ENCODE measurements around the gene ZSCAN2. TPM values are rescaled to one million over a fixed set of nuclear protein-coding genes. Genes with fewer than 3 reads are reported as not detected.
"Not testable (repeated sequence)": the region's sequence is repeated elsewhere in the genome, so short reads cannot be mapped to it uniquely, and the experiment has no call there.

ZSCAN2 gene
- total RNA-seq, result 16.0 and 18.7 TPM in 2 replicates

DNA sequence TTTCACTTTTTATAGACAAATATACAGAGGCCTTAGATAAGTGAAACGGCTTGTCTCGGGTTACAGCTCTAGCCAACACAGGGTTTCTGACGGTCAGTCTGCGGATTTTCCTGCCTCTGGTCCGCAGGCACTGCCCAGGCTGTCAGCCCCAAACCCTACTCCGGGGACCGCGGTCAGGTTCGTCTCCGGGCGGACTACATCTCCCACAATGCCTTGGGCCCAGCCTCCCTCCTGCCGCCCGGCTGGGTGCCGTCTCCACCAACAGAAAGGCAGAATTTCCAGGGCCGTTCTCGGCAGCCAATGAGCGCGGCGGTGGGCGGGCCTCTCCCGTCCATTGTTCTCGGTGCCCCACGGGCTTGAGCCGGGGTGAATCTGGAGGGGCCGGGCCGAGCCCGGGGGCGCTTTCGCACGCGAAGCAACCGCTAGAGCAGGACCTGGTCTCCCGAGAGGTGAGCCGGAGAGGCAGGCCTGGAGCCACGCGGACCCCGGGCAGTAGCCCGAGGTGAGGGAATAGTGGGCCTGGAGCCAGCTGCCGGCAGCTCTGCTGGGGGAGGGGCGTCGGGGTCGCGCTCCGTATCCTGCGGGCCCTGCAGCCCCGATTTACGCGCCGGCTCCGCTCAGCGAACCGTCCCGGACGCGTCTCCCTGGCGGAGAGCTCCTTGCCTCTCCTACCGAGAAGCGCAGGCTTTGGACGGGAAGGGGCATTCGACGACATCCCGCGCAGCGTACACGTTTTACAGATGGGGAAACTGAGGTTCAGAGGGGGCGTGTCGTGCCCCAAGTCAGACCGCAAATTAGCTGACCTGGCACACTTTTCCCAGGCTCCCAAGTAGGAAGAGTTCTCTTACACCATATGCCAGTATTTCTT, at the start of gene ZSCAN2:
ZSCAN2 (plus strand) TSS at position 323 of the 868 bp plus-strand sequence. CDS start 2,919 bp downstream, outside the sequence.
- Mint-ChIP-seq H3K4me3 (peak within 1 kb of the TSS; percentile 97), H3K27ac (peak within 1 kb of the TSS; percentile 88), H3K27me3 (no peaks in the 10 kb centered on the region), H3K4me1 (peaks cover 71% of the 10 kb centered on the region), H3K9me3 (no peaks in the 10 kb centered on the region), H3K36me3 (ENCODE audit: low read depth) (peaks cover 24% of the 10 kb centered on the region)
- peak; percentile 94 for ATAC-seq (ENCODE audit: low read depth)
- peak; percentile 86 for DNase-seq
- POLR2A ChIA-PET, result interaction anchor here (0.6 to 3.0 kb wide), 8 partner anchors 13 to 408 kb away, joined by 3 to 22 read pairs (median 5); partner anchors contain the start of genes SEC11A and WDR73
- CTCF ChIA-PET, result no interaction called here
- TF ChIP-seq, protein P1, sequence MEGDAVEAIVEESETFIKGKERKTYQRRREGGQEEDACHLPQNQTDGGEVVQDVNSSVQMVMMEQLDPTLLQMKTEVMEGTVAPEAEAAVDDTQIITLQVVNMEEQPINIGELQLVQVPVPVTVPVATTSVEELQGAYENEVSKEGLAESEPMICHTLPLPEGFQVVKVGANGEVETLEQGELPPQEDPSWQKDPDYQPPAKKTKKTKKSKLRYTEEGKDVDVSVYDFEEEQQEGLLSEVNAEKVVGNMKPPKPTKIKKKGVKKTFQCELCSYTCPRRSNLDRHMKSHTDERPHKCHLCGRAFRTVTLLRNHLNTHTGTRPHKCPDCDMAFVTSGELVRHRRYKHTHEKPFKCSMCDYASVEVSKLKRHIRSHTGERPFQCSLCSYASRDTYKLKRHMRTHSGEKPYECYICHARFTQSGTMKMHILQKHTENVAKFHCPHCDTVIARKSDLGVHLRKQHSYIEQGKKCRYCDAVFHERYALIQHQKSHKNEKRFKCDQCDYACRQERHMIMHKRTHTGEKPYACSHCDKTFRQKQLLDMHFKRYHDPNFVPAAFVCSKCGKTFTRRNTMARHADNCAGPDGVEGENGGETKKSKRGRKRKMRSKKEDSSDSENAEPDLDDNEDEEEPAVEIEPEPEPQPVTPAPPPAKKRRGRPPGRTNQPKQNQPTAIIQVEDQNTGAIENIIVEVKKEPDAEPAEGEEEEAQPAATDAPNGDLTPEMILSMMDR (IDR thresholded peaks at IDR 0.05), result no peak
- intact Hi-C loops (cut with micrococcal nuclease), result loop anchor here (1.0 kb wide), 2 partner anchors 53 to 57 kb away; partner anchors contain the start of genes NMB and WDR73

DNA sequence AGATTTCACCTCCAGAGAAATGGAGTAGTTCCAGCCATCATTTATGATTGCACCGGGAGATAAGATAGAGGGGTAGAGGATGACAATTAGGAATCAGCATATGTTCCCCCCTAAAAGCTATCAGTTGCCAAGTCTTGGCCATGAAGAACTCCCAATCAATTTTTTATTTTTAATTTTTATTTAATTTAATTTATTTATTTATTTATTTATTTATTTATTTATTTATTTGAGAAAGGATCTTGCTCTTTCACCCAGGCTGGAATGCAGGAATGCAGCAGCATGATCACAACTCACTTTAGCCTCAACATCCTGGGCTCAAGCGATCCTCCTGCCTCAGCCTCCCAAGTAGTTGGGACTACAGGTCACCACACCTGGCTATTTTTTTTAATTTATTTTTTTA, 49.2 kb upstream of the ZSCAN2 start:
- H3K9me3 Mint-ChIP-seq; DNase-seq; POLR2A ChIA-PET; H3K36me3 Mint-ChIP-seq (ENCODE audit: low read depth); H3K4me3 Mint-ChIP-seq; H3K27me3 Mint-ChIP-seq; H3K27ac Mint-ChIP-seq; ATAC-seq (ENCODE audit: low read depth); intact Hi-C loops (cut with micrococcal nuclease); CTCF ChIA-PET; H3K4me1 Mint-ChIP-seq: not testable (repeated sequence)

DNA sequence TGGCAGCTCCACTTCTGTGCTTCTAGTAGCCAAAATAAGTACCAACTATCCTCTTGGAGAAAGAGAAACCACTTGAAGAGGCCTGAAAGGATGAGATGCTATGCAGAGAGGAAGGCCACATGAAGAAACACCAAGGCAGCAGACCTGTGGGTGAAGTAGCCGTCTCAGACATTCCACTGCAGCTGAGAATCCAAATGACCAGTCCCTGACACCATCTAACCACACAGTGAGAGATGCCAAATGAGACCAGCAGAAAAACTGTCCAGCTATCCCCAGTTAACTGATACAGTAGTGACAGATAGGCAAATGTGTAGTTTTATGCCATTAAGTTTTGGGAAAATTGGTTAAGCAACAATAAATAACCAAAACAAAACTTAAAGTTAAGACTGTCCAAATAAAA, 47.9 kb upstream of the ZSCAN2 start:
- H3K4me3 Mint-ChIP-seq, result no peak overlapping the region

DNA sequence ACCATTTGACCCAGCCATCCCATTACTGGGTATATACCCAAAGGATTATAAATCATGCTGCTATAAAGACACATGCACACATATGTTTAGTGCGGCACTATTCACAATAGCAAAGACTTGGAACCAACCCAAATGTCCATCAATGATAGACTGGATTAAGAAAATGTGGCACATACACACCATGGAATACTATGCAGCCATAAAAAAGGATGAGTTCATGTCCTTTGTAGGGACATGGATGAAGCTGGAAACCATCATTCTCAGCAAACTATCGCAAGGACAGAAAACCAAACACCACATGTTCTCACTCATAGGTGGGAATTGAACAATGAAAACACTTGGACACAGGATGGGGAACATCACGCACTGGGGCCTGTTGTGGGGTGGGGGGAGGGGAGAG, 44.1 kb upstream of the ZSCAN2 start:
- DNase-seq; H3K4me3 Mint-ChIP-seq; ATAC-seq (ENCODE audit: low read depth); H3K27ac Mint-ChIP-seq; H3K27me3 Mint-ChIP-seq; H3K9me3 Mint-ChIP-seq; POLR2A ChIA-PET; H3K36me3 Mint-ChIP-seq (ENCODE audit: low read depth); H3K4me1 Mint-ChIP-seq; CTCF ChIA-PET; intact Hi-C loops (cut with micrococcal nuclease): not testable (repeated sequence)

More for the DNA sequence above, 47.9 kb upstream of the ZSCAN2 start:
- intact Hi-C loops (cut with micrococcal nuclease), result no loop called here
- Mint-ChIP-seq H3K27ac (no peak overlapping the region), H3K4me1 (no peaks in the 10 kb centered on the region), H3K9me3 (no peaks in the 10 kb centered on the region), H3K27me3 (no peaks in the 10 kb centered on the region), H3K36me3 (ENCODE audit: low read depth) (peaks cover 7% of the 10 kb centered on the region)
- DNase-seq (no peak), ATAC-seq (ENCODE audit: low read depth) (no peak)
- TF ChIP-seq, protein P1 (IDR thresholded peaks at IDR 0.05), result no peak
- ChIA-PET POLR2A (no interaction called here), CTCF (no interaction called here)

DNA sequence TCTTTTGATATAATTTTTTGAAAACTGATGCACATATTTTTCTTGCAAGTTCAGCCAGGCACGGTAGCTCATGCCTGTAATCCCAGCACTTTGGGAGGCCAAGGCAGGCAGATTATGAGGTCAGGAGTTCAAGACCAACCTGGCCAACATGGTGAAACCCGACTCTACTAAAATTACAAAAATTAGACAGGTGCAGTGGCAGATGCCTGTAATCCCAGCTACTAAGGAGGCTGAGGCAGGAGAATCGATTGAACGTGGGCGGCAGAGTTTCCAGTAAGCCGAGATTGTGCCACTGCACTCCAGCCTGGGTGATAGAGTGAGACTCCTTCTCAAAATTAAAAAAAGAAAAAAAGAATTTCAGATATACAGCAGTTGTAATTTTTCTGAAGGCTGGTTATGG, 32.8 kb upstream of the ZSCAN2 start:
- intact Hi-C loops (cut with micrococcal nuclease); H3K4me1 Mint-ChIP-seq; H3K36me3 Mint-ChIP-seq (ENCODE audit: low read depth); H3K9me3 Mint-ChIP-seq; DNase-seq; CTCF ChIA-PET; H3K27ac Mint-ChIP-seq; H3K27me3 Mint-ChIP-seq; ATAC-seq (ENCODE audit: low read depth); H3K4me3 Mint-ChIP-seq: not testable (repeated sequence)
- POLR2A ChIA-PET, result interaction anchor here (0.6 kb wide), 1 partner anchor 74 kb away, joined by 4 read pairs; no protein-coding TSS in a partner anchor

DNA sequence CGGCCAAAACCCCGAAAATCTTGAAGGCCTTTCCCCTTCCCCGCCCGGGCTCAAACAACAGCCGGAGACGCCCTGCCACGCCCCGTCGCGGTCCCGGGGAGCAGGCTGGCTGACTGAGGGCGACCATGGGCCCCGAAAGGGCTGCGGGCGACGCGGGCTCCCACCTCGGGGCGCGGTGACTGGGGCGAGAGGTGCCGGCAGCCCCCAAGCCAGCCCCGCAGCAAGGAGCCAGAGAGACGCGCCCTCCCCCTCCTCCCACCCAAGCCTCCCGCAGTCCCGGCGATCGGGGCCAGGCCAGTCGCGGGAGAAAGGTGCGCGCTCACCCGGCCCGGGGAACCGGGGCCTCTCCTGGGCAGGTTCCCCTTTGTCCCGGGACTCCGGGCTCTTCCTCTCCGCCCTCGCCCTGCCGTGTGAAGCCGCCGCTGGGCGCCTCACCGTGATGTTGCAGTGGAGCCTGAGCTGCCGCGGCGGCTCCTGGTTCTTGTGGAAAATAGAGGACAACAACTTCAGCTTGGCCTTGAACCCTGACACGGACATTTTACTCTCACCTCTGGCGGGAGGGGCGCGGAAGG, 30.6 kb upstream of the ZSCAN2 start:
- TF ChIP-seq, protein P1 (IDR thresholded peaks at IDR 0.05), result no peak
- DNase-seq (peak; percentile 44), ATAC-seq (ENCODE audit: low read depth) (peak; percentile 55)
- no peaks in the 10 kb centered on the region for H3K9me3 Mint-ChIP-seq
- POLR2A ChIA-PET, result interaction anchor here (0.6 to 2.3 kb wide), 5 partner anchors 61 to 411 kb away, joined by 3 to 10 read pairs (median 4); partner anchors contain the start of genes PDE8A and SEC11A
- no peaks in the 10 kb centered on the region for H3K27me3 Mint-ChIP-seq
- H3K36me3 Mint-ChIP-seq (ENCODE audit: low read depth), result no peaks in the 10 kb centered on the region
- CTCF ChIA-PET, result interaction anchor here (0.8 to 2.7 kb wide), 7 partner anchors 16 to 474 kb away, joined by 3 to 14 read pairs (median 3); no protein-coding TSS in a partner anchor
- peak overlapping the region; percentile 70 for H3K27ac Mint-ChIP-seq
- peak overlapping the region; percentile 91 for H3K4me3 Mint-ChIP-seq
- intact Hi-C loops (cut with micrococcal nuclease), result loop anchor here (1.0 to 5.0 kb wide), 2 partner anchors 358 to 412 kb away; partner anchors contain the start of gene PDE8A
- peaks cover 8% of the 10 kb centered on the region for H3K4me1 Mint-ChIP-seq
